GM19035 (cell line): Measurements from ENCODE around the gene HSPE1.
"Not testable (repeated sequence)": the region's sequence is repeated elsewhere in the genome, so short reads cannot be mapped to it uniquely, and the experiment has no call there.

Experiments
- ATAC-seq: cut with Tn5 transposase; IDR thresholded peaks from one replicate; pipeline ENCODE4 v1.9.1; 2021; ENCODE audit not compliant: unreplicated experiment

Gene HSPE1

GRCh38 chr2:197498235-197498936 is 1.8 kb upstream of the HSPE1 start:
- no peak for ATAC-seq

DNA sequence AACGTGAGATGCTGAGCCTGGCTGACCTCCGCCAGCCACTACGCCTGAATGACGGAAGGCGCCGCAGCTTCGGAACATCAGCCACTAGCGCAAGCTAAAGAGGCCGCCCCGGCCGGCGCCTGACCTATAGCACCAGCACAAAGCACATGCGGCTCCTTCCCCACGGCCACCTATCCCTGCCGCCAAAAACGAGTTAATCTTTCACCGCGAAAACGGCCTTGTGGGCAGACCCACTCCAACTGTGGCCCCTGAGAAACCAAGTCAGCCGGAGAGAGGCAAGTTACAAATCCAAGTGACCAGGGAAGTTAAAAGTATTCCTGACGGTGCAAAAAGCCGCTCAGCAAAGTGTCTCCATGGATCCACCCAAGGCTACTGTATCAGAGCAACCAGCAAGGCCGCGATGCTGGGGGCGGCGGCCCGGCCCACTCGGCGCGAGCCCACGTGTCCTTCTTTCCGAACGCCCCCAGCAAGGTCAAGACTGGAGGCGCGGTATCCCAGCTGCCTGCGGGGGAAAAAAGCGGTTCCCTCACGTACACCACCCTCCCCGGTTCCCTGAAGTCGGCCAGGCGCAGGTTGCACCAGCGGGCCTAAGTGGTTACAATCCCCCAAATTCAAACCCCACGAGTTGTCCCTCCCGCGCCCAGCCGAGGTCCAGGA is 1.1 kb upstream of the HSPE1 start:
- ATAC-seq: peak; percentile 14

DNA sequence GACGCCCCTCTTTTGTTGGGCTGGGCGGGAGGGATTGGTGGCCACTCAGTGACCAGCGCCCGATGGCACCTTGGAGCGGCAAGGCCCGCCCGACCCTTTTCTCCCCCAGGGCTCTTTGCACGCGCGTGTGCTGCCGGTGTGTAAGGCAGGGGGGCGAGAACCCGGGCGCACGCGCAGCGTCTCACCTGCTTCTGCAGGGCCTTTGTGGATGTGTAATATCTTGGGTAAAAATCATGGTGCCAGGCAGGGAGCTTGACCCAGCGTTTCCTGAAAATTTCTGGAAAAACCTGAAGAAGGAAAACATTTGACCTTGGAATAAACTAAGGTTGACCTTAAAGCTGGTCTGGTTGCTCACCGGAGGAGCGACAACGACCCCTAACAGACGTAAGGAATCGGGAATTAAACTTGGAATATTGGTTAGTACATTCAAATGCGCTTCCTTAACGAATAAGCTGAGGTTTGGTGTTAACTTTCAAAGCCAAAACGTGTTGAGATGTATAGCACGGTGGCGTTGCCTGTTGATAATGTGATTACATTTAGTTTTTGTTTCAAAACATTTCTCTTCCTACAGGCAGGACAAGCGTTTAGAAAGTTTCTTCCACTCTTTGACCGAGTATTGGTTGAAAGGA is 438 bp downstream of the HSPE1 start:
- peak; percentile 7 for ATAC-seq

- no peak for ATAC-seq
These were observed 2.0 kb downstream of the HSPE1 start for GRCh38 chr2:197502201-197502600.

- no peak for ATAC-seq
These were observed 2.5 kb downstream of the HSPE1 start for GRCh38 chr2:197502685-197503084.

- no peak for ATAC-seq
These were observed 3.8 kb downstream of the HSPE1 start for GRCh38 chr2:197504000-197504399.

GRCh38 chr2:197504512-197504911 is 4.3 kb downstream of the HSPE1 start:
- ATAC-seq: no peak

DNA sequence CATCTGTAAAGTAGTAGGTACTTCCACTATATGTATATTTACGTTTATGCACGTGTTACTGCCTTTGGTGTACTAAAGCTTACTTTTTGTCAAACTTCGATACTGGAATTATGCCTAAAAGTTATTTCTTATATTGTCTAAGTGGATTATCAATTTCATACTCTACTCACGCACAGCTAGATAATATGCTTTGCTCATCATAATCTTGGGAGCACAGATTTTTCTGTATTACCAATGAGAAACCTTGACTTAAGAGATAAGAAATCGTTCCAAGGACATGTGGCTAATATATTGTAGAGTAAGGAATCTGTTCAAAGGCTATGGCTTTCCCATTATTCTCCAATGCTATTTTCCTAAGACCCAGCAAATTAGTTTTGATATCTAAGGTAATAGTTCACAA is 6.5 kb downstream of the HSPE1 start:
- no peak for ATAC-seq

GRCh38 chr2:197513915-197514314 is 13.7 kb downstream of the HSPE1 start:
- ATAC-seq: no peak

GRCh38 chr2:197514754-197515153 is 14.6 kb downstream of the HSPE1 start:
- ATAC-seq: no peak

GRCh38 chr2:197515315-197515738 is 15.1 kb downstream of the HSPE1 start:
- peak; percentile 1 for ATAC-seq

- peak; percentile 91 for ATAC-seq
These were observed 15.7 kb downstream of the HSPE1 start, which contains the start of gene MOB4 for GRCh38 chr2:197515739-197516392. Gene MOB4, plus strand, starts transcription at chr2:197516066. Its CDS starts 21 bp downstream, at chr2:197516087.

DNA sequence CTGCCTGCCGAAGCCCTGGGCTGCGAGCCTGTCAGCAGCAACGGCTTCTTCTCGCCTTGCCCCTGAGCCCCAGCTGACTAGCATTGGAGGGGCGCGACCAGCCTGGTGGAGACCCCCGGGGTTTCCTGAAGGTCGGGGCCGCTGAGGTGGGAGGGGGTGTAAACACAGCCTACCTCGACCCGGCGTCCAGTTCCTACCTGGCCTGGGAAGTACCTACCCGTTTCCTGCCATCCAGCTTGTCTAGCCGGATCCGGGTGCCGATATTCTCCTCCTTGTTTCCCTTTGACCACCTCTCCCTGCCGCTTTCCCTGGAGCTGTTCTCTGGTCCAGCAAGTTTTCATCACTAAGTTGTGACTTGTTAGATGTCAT is 16.2 kb downstream of the HSPE1 start:
- peak; percentile 14 for ATAC-seq

DNA sequence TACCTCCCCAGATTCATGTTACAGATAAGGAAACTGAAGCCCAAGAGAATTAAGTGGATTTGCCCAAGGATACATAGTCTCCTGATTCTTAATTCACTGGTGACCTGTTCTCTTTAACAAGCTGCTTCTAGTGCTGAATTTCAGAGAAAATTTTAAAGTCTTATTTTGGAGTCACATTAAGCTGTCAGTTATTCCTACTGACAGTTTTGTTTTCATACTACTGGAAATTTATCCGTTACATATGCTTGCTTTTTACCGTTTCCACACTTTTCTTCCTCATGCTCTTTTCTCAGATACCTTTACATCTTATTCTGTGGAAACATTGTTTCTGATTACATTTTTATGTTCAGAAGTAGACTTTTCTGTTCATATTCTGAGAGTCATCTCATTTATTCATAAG is 17.0 kb downstream of the HSPE1 start:
- ATAC-seq: no peak

DNA sequence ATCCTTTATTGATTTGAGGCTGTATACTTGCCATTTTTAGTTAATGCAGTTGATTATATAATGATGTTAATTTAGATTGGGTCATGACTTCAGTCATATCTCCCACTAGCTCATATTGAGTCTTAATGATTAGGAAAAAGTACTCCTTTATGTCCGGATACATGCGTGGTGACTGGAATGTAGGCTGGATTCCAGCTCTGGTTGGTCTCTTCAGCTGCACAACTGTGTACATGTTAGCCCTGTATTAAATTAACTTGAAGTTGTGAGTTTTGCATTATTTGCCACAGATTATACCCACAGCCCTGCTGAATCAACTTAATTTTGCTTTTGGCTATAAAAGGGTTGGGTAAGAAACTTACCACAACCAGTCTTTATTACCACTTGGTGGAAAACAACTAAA is 38.2 kb downstream of the HSPE1 start:
- no peak for ATAC-seq

DNA sequence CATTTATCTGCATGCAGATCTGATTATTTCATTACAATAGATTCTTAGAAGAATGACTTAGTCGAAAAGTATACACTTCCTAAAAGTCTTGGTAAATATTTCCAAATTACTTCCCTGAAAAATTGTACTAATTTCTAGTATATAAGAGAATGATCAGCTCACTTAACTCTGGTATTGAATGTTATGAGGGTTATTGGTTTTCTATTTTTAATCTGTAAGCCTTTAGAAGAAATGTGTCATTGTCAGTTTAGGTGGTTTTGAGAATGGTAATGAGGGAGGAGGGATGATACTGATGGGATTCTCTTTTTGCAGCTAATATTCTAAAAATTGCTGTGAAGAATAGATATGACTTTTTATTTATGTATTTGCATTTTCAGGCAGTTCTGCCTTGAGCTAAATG is 39.6 kb downstream of the HSPE1 start:
- no peak for ATAC-seq

DNA sequence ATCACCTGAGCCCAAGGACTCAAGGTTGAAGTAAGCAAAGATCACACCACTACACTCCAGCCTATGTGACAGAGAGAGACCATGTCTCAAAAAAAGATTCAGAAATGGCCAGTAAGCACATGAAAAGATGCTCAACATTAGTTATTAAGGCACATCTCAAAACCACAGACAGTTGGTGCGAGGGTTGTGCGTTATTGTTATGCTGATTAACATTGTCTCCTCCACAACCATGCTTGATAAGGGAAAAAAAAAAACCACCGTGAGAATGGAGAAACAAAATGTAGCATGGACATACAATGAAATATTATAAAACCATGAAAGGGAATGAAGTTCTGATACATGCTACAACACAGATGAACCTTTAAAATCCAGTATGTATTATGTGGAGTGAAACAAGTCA is 43.0 kb downstream of the HSPE1 start:
- ATAC-seq: no peak

DNA sequence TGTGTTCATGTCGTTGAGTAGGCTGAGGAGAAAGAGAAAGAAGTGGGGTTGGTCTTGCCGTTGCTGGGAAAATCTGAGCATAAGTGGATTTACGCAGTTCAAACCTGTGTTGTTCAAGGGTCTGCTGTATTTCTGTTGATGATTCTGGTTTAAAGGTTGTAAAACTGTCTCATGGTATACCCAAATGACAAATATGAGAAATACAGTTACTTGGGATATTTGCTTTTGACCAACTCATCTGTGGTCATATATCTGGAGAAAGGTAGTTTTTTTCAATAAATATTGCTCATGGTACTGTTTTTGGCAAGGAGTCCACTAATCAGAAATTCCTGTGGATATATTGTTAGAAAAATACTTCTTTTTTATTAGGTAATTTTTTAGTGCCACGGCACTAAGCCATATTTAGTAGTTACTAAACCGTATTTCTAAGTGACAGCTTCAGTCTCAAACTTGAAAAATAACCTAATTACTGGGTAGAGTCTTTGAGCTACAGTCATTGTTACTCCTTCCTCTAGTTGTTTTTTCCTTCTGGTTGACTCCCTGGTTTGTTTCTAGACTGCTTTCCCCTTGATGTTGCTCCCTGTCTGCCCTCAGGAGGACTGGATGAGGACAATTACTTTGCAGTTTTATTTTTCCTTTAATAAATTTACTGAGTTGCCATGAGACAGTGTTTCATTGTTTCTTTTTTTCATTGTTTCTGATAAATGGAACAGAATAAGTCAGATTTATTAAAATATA is 47.2 kb downstream of the HSPE1 start:
- ATAC-seq: no peak

DNA sequence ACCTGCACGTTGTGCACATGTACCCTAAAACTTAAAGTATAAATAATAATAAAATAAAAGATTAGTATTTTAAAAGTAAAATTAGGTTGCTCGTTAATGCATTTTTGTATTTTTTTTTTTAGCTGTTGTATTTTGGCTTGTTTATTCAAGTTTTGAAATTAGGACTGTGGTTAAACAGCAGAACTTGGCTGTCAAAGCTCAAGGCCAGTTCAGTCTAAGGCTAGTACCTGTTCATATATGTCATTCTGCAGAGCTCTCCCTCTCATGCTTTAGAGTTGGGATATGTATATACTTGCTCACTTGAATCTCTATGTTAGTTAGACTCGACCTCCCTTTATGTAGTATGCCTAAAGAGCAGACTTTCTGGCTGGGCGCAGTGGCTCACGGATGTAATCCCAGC is 48.4 kb downstream of the HSPE1 start:
- no peak for ATAC-seq

- not testable (repeated sequence) for ATAC-seq
These were observed 51.1 kb downstream of the HSPE1 start for GRCh38 chr2:197551260-197551659.
